NOMO-1 treated with DMSO at 0.1 percent for 48 hours (cell line): ENCODE measurements around the gene ALG9.

Experiments used
- DNase-seq: peaks from one replicate; lab custom pipeline; 2025; ENCODE audit not compliant: unreplicated experiment; lab: John Stamatoyannopoulos, UW

The ALG9 gene

DNA sequence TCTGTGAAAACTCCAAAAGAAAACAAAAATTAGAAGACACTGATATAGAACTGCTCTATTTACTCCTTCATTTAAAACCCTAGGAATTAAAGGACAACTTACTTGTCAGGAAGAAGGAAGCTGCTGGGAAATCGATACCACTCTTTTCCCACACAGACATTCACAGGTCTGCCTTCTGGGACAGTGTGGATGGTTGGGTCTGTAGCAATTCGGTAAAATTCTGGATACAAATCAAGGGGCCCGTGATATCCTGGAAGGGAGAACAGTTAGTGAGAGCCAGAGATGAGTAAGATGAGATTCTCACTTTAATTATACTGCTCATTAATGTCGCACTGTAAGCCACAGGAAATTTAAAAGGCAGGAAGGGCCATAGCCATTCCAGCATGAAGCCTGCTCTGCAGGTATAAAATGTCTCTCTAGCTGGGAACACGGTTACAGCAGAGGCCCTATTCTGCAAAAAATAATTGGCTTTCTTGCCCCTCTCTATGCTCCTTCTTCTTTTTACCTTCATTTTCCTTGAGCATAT, 34.0 kb downstream of the ALG9 start:
- no peak for DNase-seq

DNA sequence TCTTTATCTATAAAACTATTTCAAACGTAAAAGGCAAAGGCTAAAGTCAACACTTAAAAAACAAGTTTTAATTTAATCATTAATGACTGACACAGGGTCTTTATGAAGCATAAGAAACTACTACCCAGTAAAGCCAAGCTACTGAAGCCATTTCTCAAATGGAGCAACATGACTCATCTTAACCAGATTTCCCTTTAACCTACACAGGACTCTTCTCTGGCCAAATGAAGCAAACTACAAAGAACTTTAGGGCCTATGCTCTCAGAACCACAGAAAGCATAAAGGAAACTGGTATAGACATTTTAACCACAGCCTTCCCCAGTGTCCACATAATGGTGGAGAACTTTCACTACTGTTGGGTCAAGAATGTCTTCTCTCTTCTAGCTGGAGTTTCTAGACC, 34.7 kb downstream of the ALG9 start:
- DNase-seq: no peak

DNA sequence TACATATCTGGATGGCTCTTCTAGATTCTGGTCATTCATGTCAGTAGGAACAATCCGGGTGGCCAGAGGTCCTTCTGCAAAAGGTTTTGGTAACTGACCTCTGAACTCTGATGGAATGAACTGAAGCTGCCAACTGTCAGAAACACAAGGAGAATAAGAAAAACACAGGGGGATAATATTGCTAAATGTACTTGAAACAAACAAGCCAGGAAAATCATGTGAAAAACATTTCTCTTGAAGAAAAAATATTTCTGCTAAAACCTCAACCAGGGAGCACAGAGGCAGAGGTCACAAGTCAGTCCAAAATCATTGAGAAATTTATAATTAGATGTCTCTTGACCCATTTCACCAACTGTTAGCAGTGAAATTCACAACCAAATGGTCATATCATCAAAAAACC, 35.2 kb downstream of the ALG9 start:
- DNase-seq: no peak

DNA sequence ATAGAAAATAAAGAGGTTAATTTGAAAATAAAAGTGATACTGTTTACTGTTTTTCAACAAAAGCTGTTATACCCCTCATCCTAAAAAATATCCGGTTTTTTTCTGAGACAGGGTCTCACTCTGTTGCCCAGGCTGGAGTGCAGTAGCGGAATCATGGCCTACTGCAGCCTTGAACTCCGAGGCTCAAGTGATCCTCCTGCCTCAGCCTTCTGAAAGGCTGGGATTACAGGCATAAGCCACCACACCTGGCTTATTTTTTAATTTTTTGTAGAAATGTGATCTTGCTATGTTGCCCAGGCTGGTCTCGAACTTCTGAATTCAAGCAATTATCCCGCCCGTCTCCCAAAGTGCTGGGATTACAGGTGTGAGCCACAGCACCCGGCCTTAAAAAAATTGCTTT, 35.7 kb downstream of the ALG9 start:
- no peak for DNase-seq

DNA sequence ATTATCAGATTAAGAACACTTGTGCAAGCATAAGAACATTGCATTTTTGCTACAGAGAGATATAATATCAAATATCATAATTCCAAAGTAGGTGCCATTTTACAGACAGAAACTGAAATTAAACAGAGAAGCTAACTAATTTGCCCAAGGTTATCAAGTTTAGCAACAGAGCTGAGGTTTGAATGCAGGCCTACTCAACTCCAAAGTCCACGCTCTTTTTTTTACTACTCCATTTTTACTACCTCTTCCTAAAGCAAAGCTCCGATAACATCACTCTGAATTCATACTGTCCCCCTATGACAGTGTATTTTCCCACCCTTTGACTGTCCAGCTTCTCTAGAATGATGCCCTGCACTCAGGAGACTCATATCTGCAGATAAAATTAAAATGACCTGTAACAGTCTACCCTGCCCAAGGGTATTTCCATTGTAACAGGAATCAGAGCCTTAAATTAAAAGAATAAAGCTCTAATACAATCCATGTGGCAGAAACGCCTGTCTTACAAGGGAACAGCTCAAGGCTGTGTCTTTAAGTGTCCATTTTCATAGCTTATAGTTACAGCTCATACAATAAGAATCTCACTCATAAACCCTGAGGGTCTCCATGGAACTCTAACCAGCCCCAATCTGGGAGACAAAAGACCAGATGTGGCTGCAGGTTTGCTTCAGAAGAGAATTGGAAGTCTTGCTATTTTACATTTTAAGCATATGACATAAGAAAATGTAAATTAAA, 36.8 kb downstream of the ALG9 start:
- no peak for DNase-seq

DNA sequence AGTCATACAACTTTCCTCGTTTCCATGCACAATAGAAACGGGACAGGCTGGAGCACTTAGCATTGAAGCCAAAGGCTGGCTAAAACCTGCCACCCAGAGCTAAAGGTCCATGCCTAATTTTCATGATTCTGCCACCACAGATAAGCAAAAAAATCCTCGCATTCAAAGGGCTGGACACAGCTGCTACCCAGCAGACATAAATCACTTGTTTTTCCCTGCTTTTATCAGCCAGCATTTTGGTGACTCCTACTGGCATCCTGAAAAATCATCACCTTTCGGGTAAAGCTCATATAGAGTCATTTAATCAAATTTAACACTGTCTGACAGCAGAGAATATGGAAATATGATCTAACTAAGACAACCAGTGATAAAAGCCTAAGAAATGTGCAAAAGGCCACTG, 37.9 kb downstream of the ALG9 start:
- DNase-seq: no peak

DNA sequence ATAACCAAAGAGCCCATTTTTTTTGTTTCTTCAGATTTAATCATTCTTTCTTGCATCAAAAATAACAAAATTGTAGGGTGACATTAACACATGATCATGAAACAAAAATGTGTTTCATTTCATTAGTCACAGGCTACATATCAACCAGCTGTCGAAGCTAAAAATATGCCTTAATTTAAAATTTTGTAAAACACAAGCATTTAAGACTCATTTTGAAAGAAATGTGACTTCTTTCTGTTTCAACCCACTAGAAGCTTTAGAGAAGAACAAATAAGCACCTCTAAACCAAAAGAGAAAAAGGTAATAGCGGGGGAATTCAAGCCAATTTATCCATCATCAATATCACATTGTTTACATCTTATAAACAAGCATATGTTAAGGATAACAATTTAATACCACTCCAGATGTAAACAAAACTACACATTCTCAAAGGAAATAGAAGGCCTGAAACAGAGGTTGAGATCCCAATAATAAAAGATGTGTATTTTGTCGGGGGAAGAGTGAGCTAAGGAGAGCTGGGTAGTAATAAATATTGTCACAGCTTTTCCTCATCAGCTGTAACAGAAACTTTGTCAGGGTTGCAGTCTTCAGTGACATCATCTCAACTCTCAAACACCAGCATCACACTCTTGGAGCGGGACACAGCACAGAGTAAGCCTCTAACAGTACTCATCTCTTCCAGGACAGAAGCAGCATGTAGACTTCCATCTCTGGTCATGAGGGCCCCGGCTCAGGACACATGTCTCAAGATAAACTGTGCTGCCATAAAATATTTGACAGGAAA, 42.0 kb downstream of the ALG9 start:
- no peak for DNase-seq

DNA sequence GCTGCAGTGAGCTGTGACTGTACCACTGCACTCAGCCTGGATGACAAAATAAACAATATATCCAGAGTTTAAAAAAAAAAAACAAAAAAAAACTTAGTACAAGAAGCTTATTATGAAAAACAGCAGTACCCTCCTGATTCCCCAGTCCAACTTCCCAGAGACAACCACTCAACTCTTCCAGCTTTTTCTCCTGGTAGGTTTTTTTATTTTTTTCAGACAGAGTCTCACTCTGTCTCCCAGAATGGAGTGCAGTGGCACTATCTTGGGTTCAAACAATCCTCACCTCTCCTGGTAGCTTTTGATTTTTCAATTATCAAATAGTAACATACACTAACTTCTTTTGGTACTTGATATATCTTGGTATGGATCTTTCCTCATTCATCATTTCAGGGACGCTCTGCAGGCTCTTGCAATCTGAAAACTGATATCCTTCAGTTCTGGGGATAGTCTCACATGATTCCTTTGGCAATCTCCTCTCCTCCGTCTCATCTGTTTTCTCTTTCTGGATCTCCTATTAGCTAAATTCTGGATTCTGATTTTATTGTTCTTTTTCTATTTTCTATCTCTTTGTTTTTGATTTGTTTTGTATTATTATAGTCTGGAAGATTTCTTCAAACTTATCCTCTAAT, 44.9 kb downstream of the ALG9 start:
- no peak for DNase-seq

DNA sequence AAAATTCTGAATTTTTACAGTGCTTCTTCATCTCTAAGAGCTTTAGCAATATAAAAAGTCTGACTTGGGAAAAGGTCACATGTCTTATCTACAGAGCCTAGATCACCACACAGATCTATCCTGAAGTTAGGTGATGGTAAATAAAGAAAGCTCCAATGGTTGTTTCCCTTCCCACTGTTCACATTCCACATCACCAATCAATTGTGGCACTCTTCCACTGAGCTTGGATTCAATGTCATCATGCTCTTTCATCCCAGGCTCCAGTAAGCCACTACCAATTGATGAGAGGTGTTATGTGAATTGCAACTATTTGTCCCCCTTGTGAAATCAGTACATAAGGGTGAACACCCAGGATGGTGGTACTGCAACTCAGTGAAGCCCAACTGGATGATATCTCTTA, 47.8 kb downstream of the ALG9 start:
- no peak for DNase-seq

DNA sequence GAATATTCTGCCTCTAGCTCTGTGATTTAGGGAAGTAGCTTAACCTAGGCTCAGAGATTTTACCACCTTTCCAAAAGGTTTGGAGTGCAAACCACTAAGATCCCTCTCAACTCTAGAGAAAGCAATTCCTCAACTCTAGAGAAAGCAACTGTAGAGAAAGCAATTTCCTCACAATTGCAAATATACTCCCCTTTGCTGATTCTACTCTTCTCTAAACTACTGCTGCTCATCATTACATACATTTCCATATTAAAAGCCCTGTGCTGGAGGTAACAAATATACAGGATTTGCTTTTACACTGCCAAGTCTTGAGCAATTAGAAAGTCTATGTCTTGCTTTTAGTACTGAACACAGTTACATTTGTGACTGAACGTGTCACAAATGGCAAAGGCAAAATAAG, 48.2 kb downstream of the ALG9 start:
- DNase-seq: no peak

DNA sequence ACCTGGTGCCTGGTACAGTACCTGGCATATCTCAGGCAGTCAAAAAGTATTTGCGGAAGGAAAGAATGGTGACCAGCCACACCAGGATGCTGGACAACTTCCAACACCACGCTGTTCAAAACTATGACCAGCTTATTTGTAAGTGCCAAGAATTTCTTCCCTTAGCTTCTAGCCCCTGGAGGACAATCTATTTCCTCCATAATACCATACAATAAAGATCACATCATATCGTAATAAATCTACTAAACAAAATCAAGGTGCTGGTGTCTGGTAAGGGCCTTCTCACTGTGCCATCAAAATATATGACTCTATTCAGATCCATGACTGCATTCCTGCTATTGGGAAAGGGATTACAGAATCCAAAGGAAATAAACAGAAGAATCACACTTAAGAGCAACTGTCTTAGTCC, 51.5 kb downstream of the ALG9 start:
- no peak for DNase-seq

DNA sequence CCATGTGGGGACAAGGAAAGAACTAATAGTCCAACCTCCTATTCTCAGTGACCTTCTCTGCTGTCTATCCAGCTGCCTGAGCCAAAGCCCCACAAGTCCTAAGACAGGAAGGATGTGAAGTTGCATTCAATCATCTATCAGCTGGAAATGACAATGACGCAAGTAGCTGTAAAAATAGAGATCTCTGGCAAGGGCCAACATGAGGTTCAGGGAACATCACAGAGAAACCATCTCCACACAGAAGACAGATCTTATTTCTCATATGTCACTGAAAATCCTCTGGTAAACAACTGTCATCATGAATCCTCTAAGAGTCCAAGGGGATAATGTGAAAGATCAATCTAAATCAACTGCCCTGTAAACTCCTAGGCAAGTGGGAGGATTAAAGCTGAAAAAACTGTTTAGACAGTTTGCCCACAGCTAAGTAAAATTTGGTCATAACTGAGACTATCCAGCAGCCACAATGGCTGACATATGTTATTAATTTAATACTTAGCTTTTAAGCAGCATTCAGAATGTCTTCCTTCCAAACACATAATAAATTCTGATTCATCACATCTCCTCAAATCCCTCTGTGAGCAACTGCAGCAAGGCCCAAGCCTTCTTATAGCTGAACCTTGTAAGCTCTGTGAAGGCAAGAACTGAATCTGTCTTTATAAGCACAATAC, 52.1 kb downstream of the ALG9 start:
- DNase-seq: peak; percentile 42

DNA sequence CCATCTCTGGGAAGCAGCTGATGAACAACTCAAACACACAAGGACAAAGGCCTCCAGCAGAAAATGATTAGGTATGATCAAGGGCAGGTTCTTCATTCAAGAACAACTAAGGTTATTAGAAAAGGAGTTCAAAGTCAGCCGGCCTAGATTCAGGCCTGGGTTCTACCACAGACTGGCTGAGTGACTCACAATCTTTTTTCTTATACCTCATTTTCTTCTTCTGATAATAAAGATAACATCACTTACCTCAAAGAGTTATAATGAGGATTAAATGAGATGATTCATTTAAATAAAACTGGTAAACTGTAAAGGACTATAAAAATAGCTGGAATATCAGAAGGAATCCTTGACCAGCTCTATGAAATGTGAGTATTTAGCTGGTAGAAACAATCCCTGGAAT, 55.9 kb downstream of the ALG9 start:
- no peak for DNase-seq

DNA sequence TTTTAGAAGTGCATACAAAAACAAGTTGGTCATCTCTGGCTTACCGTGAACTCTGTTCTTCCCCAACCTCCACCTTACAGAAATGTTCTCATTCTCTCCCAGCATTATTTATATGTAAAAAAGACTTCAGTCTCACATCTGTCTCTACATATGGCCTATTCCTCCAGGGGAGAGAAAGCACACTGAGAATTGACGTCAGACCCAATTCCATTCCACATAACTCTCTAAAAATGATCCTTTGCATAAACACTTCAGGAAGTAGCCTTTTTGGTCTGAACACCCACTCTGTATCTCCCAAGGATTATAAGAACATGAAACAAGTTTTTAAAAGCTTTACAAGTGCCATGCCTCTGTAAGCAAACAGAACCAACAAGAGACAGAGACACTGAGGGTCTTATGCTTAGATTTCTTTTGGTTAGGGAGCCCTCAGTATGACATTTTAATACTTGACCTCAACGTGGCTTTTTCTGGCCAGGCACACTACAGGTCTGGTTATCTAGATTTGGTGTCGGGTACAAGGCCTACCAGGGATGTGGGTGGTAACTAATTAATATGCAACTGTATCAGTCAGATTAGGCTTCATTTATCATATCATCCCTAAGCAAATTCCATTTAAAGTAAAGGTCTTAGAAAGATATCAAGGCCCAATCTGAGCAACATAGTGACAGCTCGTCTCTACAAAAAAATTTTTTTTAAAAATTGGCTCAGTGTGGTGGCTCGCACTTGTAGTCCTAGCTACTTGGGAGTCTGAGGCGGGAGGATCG, 56.6 kb downstream of the ALG9 start:
- no peak for DNase-seq

DNA sequence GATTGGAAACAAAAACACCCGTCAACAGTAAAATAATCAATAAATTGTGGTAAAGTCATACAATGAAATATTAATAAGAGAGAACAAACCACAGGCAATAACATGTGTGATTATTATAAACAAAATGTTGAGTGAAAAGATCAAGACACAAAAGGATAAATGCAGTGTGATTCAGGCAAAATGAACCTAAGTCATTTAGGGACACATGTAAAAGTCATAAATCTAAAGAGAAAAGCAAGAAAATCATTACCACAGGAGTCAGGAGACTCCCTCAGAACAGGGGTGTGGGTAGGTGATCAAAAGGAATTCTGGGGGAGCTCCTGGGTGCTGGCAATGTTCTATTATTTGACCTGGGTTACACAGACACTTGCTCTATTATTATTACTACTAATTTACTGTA, 57.3 kb downstream of the ALG9 start:
- no peak for DNase-seq

DNA sequence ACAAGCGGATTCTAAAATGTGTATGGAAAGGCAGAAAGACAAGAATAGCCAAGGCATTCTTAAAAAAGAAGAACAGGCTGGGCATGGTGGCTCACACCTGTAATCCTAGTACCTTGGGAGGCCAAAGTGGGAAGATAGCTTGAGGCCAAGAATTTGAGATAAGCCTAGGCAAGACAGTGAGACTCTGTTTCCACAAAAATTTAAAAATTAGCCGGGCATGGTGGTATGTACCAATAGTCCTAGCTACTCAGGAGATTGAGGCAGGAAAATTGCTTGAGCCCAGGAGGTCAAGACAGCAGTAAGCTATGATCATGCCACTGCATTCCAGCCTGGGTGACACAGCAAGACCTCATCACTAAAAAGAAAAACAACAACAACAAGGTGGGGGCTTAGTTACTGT, 59.2 kb downstream of the ALG9 start:
- no peak for DNase-seq

DNA sequence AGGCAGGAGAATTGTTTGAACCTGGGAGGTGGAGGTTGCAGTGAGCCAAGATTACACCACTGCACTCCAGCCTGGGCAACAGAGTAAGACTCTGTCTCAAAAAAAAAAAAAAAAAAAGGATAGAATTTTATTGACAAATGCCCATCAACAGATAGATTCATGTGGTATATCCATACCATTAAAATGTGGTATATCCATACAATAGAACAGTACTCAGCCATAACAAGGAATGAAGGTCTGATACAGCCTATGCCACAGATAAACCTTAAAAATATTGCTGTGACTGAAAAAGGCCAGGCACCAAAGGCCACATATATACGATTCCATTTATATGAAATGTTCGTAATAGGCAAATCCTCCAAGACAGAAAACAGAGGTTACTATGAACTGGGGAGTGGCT, 59.9 kb downstream of the ALG9 start:
- no peak for DNase-seq

DNA sequence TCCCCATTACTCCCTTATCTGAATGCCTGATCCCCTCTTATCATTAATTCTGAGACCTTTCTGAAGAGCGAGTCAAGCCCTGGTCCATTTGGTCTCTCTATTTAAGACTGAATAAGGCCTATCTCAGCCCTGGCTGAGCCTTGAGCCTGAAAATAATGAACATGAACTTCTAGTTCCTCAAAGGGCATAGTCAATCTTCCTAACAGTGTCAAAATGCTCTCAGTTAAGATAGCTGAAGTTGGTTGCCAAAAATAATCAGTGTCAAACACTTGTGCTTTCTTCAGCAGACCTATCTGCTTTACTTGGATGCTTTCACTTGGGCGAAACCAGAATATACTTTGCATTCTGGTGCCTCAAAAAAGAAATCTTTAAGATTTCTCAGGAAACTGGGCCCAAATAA, 62.5 kb downstream of the ALG9 start:
- DNase-seq: no peak

DNA sequence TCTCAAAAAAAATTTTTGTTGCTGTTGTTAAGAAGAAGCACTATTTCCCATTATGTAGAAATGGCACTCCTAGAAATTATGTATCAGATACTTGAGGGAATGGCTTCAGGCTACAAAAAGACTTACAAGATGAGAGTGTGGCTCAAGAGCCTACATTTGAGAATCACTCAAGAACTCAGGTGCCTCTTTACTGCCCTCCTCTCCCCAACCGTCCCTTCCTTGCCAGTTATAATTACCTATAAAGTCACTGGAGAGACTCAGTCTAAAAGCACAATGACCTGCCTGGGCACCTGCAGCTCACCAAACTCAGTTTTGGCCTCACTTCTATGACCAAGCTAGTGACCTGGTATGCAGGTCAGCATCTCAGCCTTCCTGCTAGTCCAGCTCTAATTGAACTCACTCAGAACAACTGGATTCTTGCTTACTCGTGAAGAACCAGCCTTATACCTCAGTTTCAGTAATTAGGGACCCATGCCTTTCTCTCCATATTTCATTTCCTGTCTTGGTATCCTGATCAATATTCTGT, 63.3 kb downstream of the ALG9 start:
- no peak for DNase-seq

DNA sequence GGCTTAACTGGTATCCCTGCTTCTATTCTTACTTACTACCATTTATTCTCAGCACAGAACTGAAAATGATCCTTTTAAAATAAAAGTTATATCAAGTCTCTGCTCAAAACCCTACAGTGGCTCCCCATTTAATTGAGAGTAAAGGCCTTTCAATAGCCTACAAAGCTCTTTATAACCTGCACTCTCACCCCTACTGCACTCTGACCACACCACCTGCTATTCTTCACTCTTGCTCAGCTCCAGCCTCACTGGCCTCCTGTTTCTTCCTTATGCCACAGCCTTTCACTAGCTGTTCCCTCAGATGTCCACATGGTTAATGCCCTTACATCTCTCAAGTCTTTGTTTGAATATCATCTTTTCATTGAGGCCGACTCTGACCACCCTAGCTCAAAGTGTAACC, 64.3 kb downstream of the ALG9 start:
- no peak for DNase-seq

DNA sequence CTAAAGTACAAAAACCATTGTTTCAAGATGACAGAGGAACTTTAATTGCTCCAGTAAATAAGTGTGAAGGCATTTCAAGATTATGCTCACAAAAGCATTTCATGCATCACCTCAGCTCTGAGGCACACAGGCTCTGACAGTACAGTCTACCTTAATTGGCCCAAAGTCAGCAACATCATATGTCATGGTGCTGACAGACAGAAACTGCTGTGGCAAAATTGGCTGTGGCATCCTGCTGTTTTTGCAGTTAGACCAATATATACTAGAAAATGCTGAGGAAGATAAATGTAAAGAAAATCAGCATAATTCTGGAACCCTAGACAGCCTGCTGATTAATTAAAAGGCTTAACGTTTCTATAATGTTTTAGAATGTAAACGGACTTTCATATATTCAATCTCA, 70.2 kb downstream of the ALG9 start:
- no peak for DNase-seq
